ENCODE results near the gene OXLD1.

GRCh38 chr17:81701288-81702071 is 35.1 kb upstream of the OXLD1 start:
- TF ChIP-seq CTCF (IDR thresholded peaks at IDR 0.05) (no peak), POLR2A (IDR thresholded peaks at IDR 0.05) (no peak)

Data from lower leg skin (tissue), 3 donors.